ENCODE results near the gene VENTX.

Gene VENTX

GRCh38 chr10:133237588-133238465 is at the start of gene VENTX:
TSS of gene VENTX (plus strand) at chr10:133237855. CDS start at chr10:133237915, 60 bp downstream.
- no peak within 1 kb of the TSS for H3K4me3 ChIP-seq (ENCODE audit: low read depth, low read length)
- TF ChIP-seq CTCF (IDR thresholded peaks at IDR 0.05; ENCODE audit: low read depth, low read length): no peak

GRCh38 chr10:133187906-133188681 is 49.6 kb upstream of the VENTX start:
- TF ChIP-seq CTCF (IDR thresholded peaks at IDR 0.05; ENCODE audit: low read depth, low read length): no peak
- no peak overlapping the region for H3K4me3 ChIP-seq (ENCODE audit: low read depth, low read length)

GRCh38 chr10:133189256-133189655 is 48.4 kb upstream of the VENTX start:
- no peak for TF ChIP-seq CTCF (IDR thresholded peaks at IDR 0.05; ENCODE audit: low read depth, low read length)
- no peak overlapping the region for H3K4me3 ChIP-seq (ENCODE audit: low read depth, low read length)

- H3K4me3 ChIP-seq (ENCODE audit: low read depth, low read length): no peak overlapping the region
- TF ChIP-seq CTCF (IDR thresholded peaks at IDR 0.05; ENCODE audit: low read depth, low read length): no peak
Measured at GRCh38 chr10:133189726-133190125, 47.9 kb upstream of the VENTX start.

GRCh38 chr10:133190225-133190624 is 47.4 kb upstream of the VENTX start:
- TF ChIP-seq CTCF (IDR thresholded peaks at IDR 0.05; ENCODE audit: low read depth, low read length): no peak
- no peak overlapping the region for H3K4me3 ChIP-seq (ENCODE audit: low read depth, low read length)

- no peak overlapping the region for H3K4me3 ChIP-seq (ENCODE audit: low read depth, low read length)
- no peak for TF ChIP-seq CTCF (IDR thresholded peaks at IDR 0.05; ENCODE audit: low read depth, low read length)
Measured at GRCh38 chr10:133191651-133192050, 46.0 kb upstream of the VENTX start.

- no peak overlapping the region for H3K4me3 ChIP-seq (ENCODE audit: low read depth, low read length)
- no peak for TF ChIP-seq CTCF (IDR thresholded peaks at IDR 0.05; ENCODE audit: low read depth, low read length)
Measured at GRCh38 chr10:133194151-133194550, 43.5 kb upstream of the VENTX start.

All from WI38 (cell line).